ENCODE results near the gene RACGAP1. TPM values are rescaled to one million over a fixed set of nuclear protein-coding genes. Genes with fewer than 3 reads are reported as not detected.

Gene RACGAP1
- total RNA-seq, 4 donors from 2014 or later = 20.1 to 44.7 (median 33.6) TPM

GRCh38 chr12:49985981-49986380 is 39.3 kb downstream of the RACGAP1 start:
- H3K4me3 ChIP-seq = no peak overlapping the region
- no peak for DNase-seq
- no peaks in the 10 kb centered on the region for H3K9me3 ChIP-seq
- intact Hi-C loops (cut with DNase I) = no loop called here
- 80 to 81% methylated on average over 4 to 5 of the region's 5 CpGs for WGBS, 2 donors
- H3K36me3 ChIP-seq = peaks cover 0 to 43% (median 5%) of the 10 kb centered on the region in 3 donors
- H3K4me1 ChIP-seq = peaks cover 0 to 16% (median 3%) of the 10 kb centered on the region in 3 donors
- H3K27me3 ChIP-seq = no peaks in the 10 kb centered on the region
- H3K27ac ChIP-seq = no peak overlapping the region
- TF ChIP-seq CTCF (IDR thresholded peaks at IDR 0.05) (no peak), POLR2A (IDR thresholded peaks at IDR 0.05) (no peak)

- no peaks in the 10 kb centered on the region for H3K27me3 ChIP-seq
- intact Hi-C loops (cut with DNase I) = no loop called here
- H3K4me3 ChIP-seq = no peak overlapping the region
- peaks cover 0 to 31% (median 5%) of the 10 kb centered on the region in 3 donors for H3K36me3 ChIP-seq
- H3K27ac ChIP-seq = no peak overlapping the region
- TF ChIP-seq POLR2A (IDR thresholded peaks at IDR 0.05) = no peak
- no peak for TF ChIP-seq CTCF (IDR thresholded peaks at IDR 0.05)
- peaks cover 0 to 16% (median 3%) of the 10 kb centered on the region in 3 donors for H3K4me1 ChIP-seq
- DNase-seq = no peak
- no peaks in the 10 kb centered on the region for H3K9me3 ChIP-seq
- WGBS, 2 donors = 83 to 84% methylated on average over 6 to 9 of the region's 9 CpGs
Measured at GRCh38 chr12:49984476-49985359, 40.6 kb downstream of the RACGAP1 start.

- no peaks in the 10 kb centered on the region for H3K9me3 ChIP-seq
- peak overlapping the region in 1 of 4 donors; percentile 40 for H3K4me3 ChIP-seq
- peaks cover 0 to 23% (median 5%) of the 10 kb centered on the region in 3 donors for H3K36me3 ChIP-seq
- no peak for DNase-seq
- TF ChIP-seq CTCF (IDR thresholded peaks at IDR 0.05) (no peak), POLR2A (IDR thresholded peaks at IDR 0.05) (no peak)
- H3K27me3 ChIP-seq = no peaks in the 10 kb centered on the region
- H3K27ac ChIP-seq = peak overlapping the region in 1 of 4 donors; percentile 30
- peaks cover 0 to 16% (median 3%) of the 10 kb centered on the region in 3 donors for H3K4me1 ChIP-seq
- 0 to 27% methylated on average over 2 of the region's 8 CpGs for WGBS, 2 donors
- intact Hi-C loops (cut with DNase I) = no loop called here
Measured at GRCh38 chr12:49983892-49984291, 41.4 kb downstream of the RACGAP1 start.

- no peak overlapping the region for H3K4me3 ChIP-seq
- peaks cover 0 to 16% (median 3%) of the 10 kb centered on the region in 3 donors for H3K4me1 ChIP-seq
- H3K27ac ChIP-seq = no peak overlapping the region
- 88% methylated on average over 5 to 6 of the region's 7 CpGs for WGBS, 2 donors
- H3K36me3 ChIP-seq = peaks cover 0 to 8% (median 0%) of the 10 kb centered on the region in 3 donors
- TF ChIP-seq POLR2A (IDR thresholded peaks at IDR 0.05) = no peak
- intact Hi-C loops (cut with DNase I) = no loop called here
- DNase-seq = no peak
- no peaks in the 10 kb centered on the region for H3K9me3 ChIP-seq
- H3K27me3 ChIP-seq = no peaks in the 10 kb centered on the region
Measured at GRCh38 chr12:49982246-49983087, 42.8 kb downstream of the RACGAP1 start.

- 89 to 92% methylated on average over 10 of the region's 10 CpGs for WGBS, 2 donors
- peaks cover under 1 to 17% (median 3%) of the 10 kb centered on the region in 3 donors for H3K4me1 ChIP-seq
- DNase-seq = no peak
- TF ChIP-seq CTCF (IDR thresholded peaks at IDR 0.05) (no peak), POLR2A (IDR thresholded peaks at IDR 0.05) (no peak)
- no peaks in the 10 kb centered on the region for H3K27me3 ChIP-seq
- no peak overlapping the region for H3K27ac ChIP-seq
- H3K36me3 ChIP-seq = peaks cover 0 to 2% (median 0%) of the 10 kb centered on the region in 3 donors
- intact Hi-C loops (cut with DNase I) = no loop called here
- no peaks in the 10 kb centered on the region for H3K9me3 ChIP-seq
- H3K4me3 ChIP-seq = no peak overlapping the region
Measured at GRCh38 chr12:49980501-49981349, 44.6 kb downstream of the RACGAP1 start.
